IMR-90 (cell line): ENCODE data around the gene DCANP1. TPM values are rescaled to one million over a fixed set of nuclear protein-coding genes. Genes with fewer than 3 reads are reported as not detected.

ENCODE experiments used
- ATAC-seq: fragments of 200-7000 bp; cut with Tn5 transposase; 2 replicates; pipeline ENCODE4 v1.9.1; 2020; ENCODE audit warnings: low read depth, mild to moderate bottlenecking, moderate library complexity
- BruUV-seq: library from RNA; stranded (reverse); fragments of 400-500 nt; replicated peaks from 2 replicates; lab custom pipeline; 2021; lab: Mats Ljungman, UMichigan
- CTCF ChIA-PET: fragments of 300-600 bp; formaldehyde crosslinking; extraction: SDS; loops from one replicate; lab custom pipeline; 2021; ENCODE audit warnings: antibody characterized with exemption; lab: Yijun Ruan, JAX
- POLR2A ChIA-PET: fragments of 300-600 bp; sonication (Branson Sonifier 250); formaldehyde crosslinking; loops from one replicate; lab custom pipeline; 2022; ENCODE audit warnings: antibody characterized with exemption; ENCODE audit not compliant: unreplicated experiment; lab: Charles Lee
- DNase-seq: peaks from one replicate; pipeline ENCODE4 v3.0.0; 2013
- H2AFZ ChIP-seq: replicated peaks from 2 replicates; pipeline ENCODE3; 2013; ENCODE audit warnings: low read length, mild to moderate bottlenecking; ENCODE audit not compliant: poor library complexity
- H2AK5ac ChIP-seq: 2 replicates; pipeline ENCODE4 v1.6.1; 2013; ENCODE audit warnings: low read depth, low read length, inconsistent platforms
- H2AK9ac ChIP-seq: replicated peaks from 2 replicates; pipeline ENCODE3; 2013; ENCODE audit warnings: mild to moderate bottlenecking, low read depth, low read length, moderate library complexity; ENCODE audit not compliant: poor library complexity
- H2BK120ac ChIP-seq: 2 replicates; pipeline ENCODE4 v1.6.1; 2013; ENCODE audit warnings: low read depth, low read length, inconsistent platforms
- H2BK15ac ChIP-seq: 3 replicates; pipeline ENCODE4 v1.6.1; 2013; ENCODE audit warnings: low read depth, low read length, inconsistent platforms
- H2BK20ac ChIP-seq: 2 replicates; pipeline ENCODE4 v1.6.1; 2013; ENCODE audit warnings: low read depth, mild to moderate bottlenecking, inconsistent platforms, low read length, moderate library complexity
- H2BK5ac ChIP-seq: 2 replicates; pipeline ENCODE4 v1.6.1; 2013; ENCODE audit warnings: mild to moderate bottlenecking, low read depth, low read length, inconsistent platforms; ENCODE audit not compliant: poor library complexity, severe bottlenecking
- H3K14ac ChIP-seq: replicated peaks from 2 replicates; pipeline ENCODE4 v1.6.1; 2013; ENCODE audit warnings: low read depth, low read length, inconsistent platforms
- H3K18ac ChIP-seq: 2 replicates; pipeline ENCODE4 v1.6.1; 2013; ENCODE audit warnings: low read depth, low read length, control low read depth
- H3K23ac ChIP-seq: 2 replicates; pipeline ENCODE4 v1.6.1; 2013; ENCODE audit warnings: low read depth, low read length, inconsistent platforms
- H3K27ac ChIP-seq: 2 replicates; pipeline ENCODE4 v1.5.1; 2013; ENCODE audit warnings: mild to moderate bottlenecking, control low read depth, low read length; ENCODE audit not compliant: insufficient read depth
- H3K27me3 ChIP-seq: 2 replicates; pipeline ENCODE4 v1.6.1; 2013; ENCODE audit warnings: low read length; ENCODE audit not compliant: control insufficient read depth, insufficient read depth
- H3K36me3 ChIP-seq: 2 replicates; pipeline ENCODE4 v1.6.1; 2013; ENCODE audit warnings: low read length, mixed read lengths; ENCODE audit not compliant: control insufficient read depth, insufficient read depth
- H3K4ac ChIP-seq: 2 replicates; pipeline ENCODE4 v1.6.1; 2013; ENCODE audit warnings: low read depth, low read length, inconsistent platforms
- H3K4me1 ChIP-seq: 2 replicates; pipeline ENCODE4 v1.6.1; 2013; ENCODE audit warnings: low read length, mixed read lengths; ENCODE audit not compliant: control insufficient read depth, insufficient read depth
- H3K4me2 ChIP-seq: 2 replicates; pipeline ENCODE4 v1.6.1; 2013; ENCODE audit warnings: low read depth, mild to moderate bottlenecking, control low read depth, low read length, moderate library complexity
- H3K4me3 ChIP-seq: 2 replicates; pipeline ENCODE4 v1.5.1; 2013; ENCODE audit warnings: low read depth, mild to moderate bottlenecking, control low read depth, low read length, moderate library complexity; ENCODE audit not compliant: insufficient read depth
- H3K56ac ChIP-seq: 2 replicates; pipeline ENCODE4 v1.6.1; 2013; ENCODE audit warnings: low read length, inconsistent platforms; ENCODE audit not compliant: insufficient read depth; ENCODE audit errors: extremely low read depth
- H3K79me1 ChIP-seq, 2 experiments: 2 replicates each; pipeline ENCODE4 v1.6.1; 2013; ENCODE audit warnings: low read length in 2 of 2, inconsistent platforms in 1 of 2, low read depth in 1 of 2
- H3K9ac ChIP-seq: 2 replicates; pipeline ENCODE4 v1.6.1; 2013; ENCODE audit warnings: low read depth, low read length, control low read depth
- H3K9me1 ChIP-seq: 2 replicates; pipeline ENCODE4 v1.6.1; 2013; ENCODE audit warnings: low read length, inconsistent platforms; ENCODE audit not compliant: insufficient read depth
- H3K9me3 ChIP-seq: 2 replicates; pipeline ENCODE4 v1.6.1; 2013; ENCODE audit warnings: low read length; ENCODE audit not compliant: control insufficient read depth, insufficient read depth
- H4K20me1 ChIP-seq: 2 replicates; pipeline ENCODE4 v1.6.1; 2013; ENCODE audit warnings: low read length, inconsistent platforms; ENCODE audit not compliant: insufficient read depth
- H4K5ac ChIP-seq: 2 replicates; pipeline ENCODE4 v1.6.1; 2013; ENCODE audit warnings: mild to moderate bottlenecking, low read depth, low read length, control low read depth
- H4K8ac ChIP-seq, 2 experiments: 2 replicates each; pipeline ENCODE4 v1.6.1; 2013; ENCODE audit warnings: low read depth in 2 of 2, low read length in 2 of 2, control low read depth in 1 of 2, inconsistent platforms in 1 of 2
- H4K91ac ChIP-seq: 2 replicates; pipeline ENCODE4 v1.6.1; 2013; ENCODE audit warnings: low read depth, low read length, inconsistent platforms; ENCODE audit not compliant: insufficient read depth
- BHLHE40 ChIP-seq: fragments of 150-350 bp; IDR thresholded peaks from 2 replicates; pipeline ENCODE4 v1.6.1; 2016; ENCODE audit warnings: mild to moderate bottlenecking, low read depth, low read length
- CHD1 ChIP-seq: IDR thresholded peaks from 2 replicates; pipeline ENCODE4 v1.6.1; 2012; ENCODE audit warnings: low read depth, low read length, improper control_type of control experiment
- ELK1 ChIP-seq: fragments of 150-350 bp; IDR thresholded peaks from 2 replicates; pipeline ENCODE4 v1.6.1; 2016; ENCODE audit warnings: low read depth, mild to moderate bottlenecking, low read length, moderate library complexity, borderline replicate concordance
- MAZ ChIP-seq: IDR thresholded peaks from 2 replicates; pipeline ENCODE4 v1.6.1; 2012; ENCODE audit warnings: low read depth, mild to moderate bottlenecking, low read length, improper control_type of control experiment, moderate library complexity, borderline replicate concordance
- MXI1 ChIP-seq: IDR thresholded peaks from 2 replicates; pipeline ENCODE4 v1.6.1; 2012; ENCODE audit warnings: low read depth, mild to moderate bottlenecking, low read length, moderate library complexity, borderline replicate concordance
- POLR2A ChIP-seq: IDR thresholded peaks from 2 replicates; pipeline ENCODE4 v1.6.1; 2012; ENCODE audit warnings: mild to moderate bottlenecking, low read depth, low read length
- SMC3 ChIP-seq: fragments of 150-350 bp; IDR thresholded peaks from 2 replicates; pipeline ENCODE4 v1.6.1; 2016; ENCODE audit warnings: low read depth, mild to moderate bottlenecking, antibody characterized with exemption, low read length, moderate library complexity
- USF2 ChIP-seq: fragments of 150-350 bp; IDR thresholded peaks from 2 replicates; pipeline ENCODE4 v1.6.1; 2017; ENCODE audit warnings: mild to moderate bottlenecking, antibody characterized with exemption, low read length, low read depth
- WGBS, 2 experiments: methylation state at CpG; one replicate each; pipeline versions ENCODE4 v1.1.5 to v1.1.7; 2013; ENCODE audit warnings: missing lambda C conversion rate in 2 of 2; ENCODE audit not compliant: insufficient read length in 1 of 2; ENCODE audit errors: extremely low coverage in 2 of 2; 5-methylcytosine and 5-hydroxymethylcytosine counted together
- dilution Hi-C: fragments of 300-500 bp; cut with HindIII; formaldehyde crosslinking; loops from one replicate; pipeline ENCODE4 v1.14.3; 2018; ENCODE audit warnings: low sequenced_read_pairs; ENCODE audit not compliant: unreplicated experiment
- in situ Hi-C: fragments of 300-500 bp; cut with MboI; formaldehyde crosslinking; loops from 3 replicates; pipeline ENCODE4 v1.14.3; 2019; ENCODE audit warnings: low sequenced_read_pairs, inconsistent platforms, mixed read lengths
- intact Hi-C: fragments of 100-400 bp; cut with micrococcal nuclease; formaldehyde crosslinking; loops from 2 replicates; pipeline ENCODE4 v1.10.0; 2022
- polyA plus RNA-seq, 3 experiments: library from polyadenylated mRNA; depleted of rRNA; stranded (reverse); fragments of >200 nt; gene quantifications; 2 replicates each; pipeline ENCODE4 v1.2.3, GENCODE V29; 2012; ENCODE audit warnings: low replicate concordance in 1 of 3
- total RNA-seq: library from RNA; depleted of rRNA; stranded (reverse); fragments of >200 nt; gene quantifications from 2 replicates; pipeline ENCODE4 v1.2.3, GENCODE V29; 2012

DCANP1 gene
- total and polyA plus RNA-seq, 2 of the 4 experiments (the other 2 are of a cell fraction): not detected

- H4K8ac ChIP-seq: peak overlapping the region in 1 of 2 experiments; percentile 52; a peak in 1 of 4 replicates
- H2AK5ac ChIP-seq: peak overlapping the region; percentile 82
- H3K9me1 ChIP-seq: peaks cover 29% of the 10 kb centered on the region
- H2BK20ac ChIP-seq: peak overlapping the region; percentile 28; the same call in 1 of the 2 replicates
- ATAC-seq: peak; percentile 42
- H3K9ac ChIP-seq: peak overlapping the region; percentile 86
- peak overlapping the region; percentile 45; the same call in 1 of the 2 replicates for H3K56ac ChIP-seq
- ChIA-PET POLR2A (no interaction called here), CTCF (no interaction called here)
- dilution Hi-C loops (no loop called here), in situ Hi-C loops (no loop called here), intact Hi-C loops (no loop called here)
- H3K27me3 ChIP-seq: no peaks in the 10 kb centered on the region
- peak overlapping the region; percentile 62 for H3K14ac ChIP-seq
- H2BK15ac ChIP-seq: no peak overlapping the region
- WGBS, 2 experiments: 0% methylated on average over 18 of the region's 43 CpGs; no CpG with 5 or more reads in 1 of the 2 experiments
- H3K4ac ChIP-seq: peak overlapping the region; percentile 71
- peaks cover 15 to 56% of the 10 kb centered on the region in 2 experiments for H3K79me1 ChIP-seq
- TF ChIP-seq ELK1: no peak
- peak; percentile 17; the same call in 1 of the 2 replicates for TF ChIP-seq CHD1
- TF ChIP-seq MXI1: 0 out of 2 replicates have a peak, but pooled peaks have one; percentile 19
- 0 out of 2 replicates have a peak, but pooled peaks have one; percentile 20 for TF ChIP-seq MAZ
- TF ChIP-seq USF2: no peak
- TF ChIP-seq SMC3: no peak
- TF ChIP-seq POLR2A: no peak
- TF ChIP-seq BHLHE40: no peak
- peak overlapping the region; percentile 85 for H2AK9ac ChIP-seq
- peaks cover 49% of the 10 kb centered on the region for H4K20me1 ChIP-seq
- no peak overlapping the region for H2BK120ac ChIP-seq
- H3K4me1 ChIP-seq: peaks cover 19% of the 10 kb centered on the region
- H3K4me3 ChIP-seq: peak overlapping the region; percentile 66
- H3K23ac ChIP-seq: peak overlapping the region; percentile 79
- no peak overlapping the region for H4K91ac ChIP-seq
- H3K27ac ChIP-seq: peak overlapping the region; percentile 81
- no peak for DNase-seq
- no TSS peak for BruUV-seq
- H3K9me3 ChIP-seq: no peaks in the 10 kb centered on the region
- H3K18ac ChIP-seq: no peak overlapping the region
- peak overlapping the region; percentile 98 for H2AFZ ChIP-seq
- peak overlapping the region; percentile 36 for H2BK5ac ChIP-seq
- no peaks in the 10 kb centered on the region for H3K36me3 ChIP-seq
- H4K5ac ChIP-seq: no peak overlapping the region
- peak overlapping the region; percentile 99 for H3K4me2 ChIP-seq
Observed at GRCh38 chr5:135398160-135398854, 48.8 kb downstream of the DCANP1 start.
